ENCODE data around the gene STK11IP.

Gene STK11IP

DNA sequence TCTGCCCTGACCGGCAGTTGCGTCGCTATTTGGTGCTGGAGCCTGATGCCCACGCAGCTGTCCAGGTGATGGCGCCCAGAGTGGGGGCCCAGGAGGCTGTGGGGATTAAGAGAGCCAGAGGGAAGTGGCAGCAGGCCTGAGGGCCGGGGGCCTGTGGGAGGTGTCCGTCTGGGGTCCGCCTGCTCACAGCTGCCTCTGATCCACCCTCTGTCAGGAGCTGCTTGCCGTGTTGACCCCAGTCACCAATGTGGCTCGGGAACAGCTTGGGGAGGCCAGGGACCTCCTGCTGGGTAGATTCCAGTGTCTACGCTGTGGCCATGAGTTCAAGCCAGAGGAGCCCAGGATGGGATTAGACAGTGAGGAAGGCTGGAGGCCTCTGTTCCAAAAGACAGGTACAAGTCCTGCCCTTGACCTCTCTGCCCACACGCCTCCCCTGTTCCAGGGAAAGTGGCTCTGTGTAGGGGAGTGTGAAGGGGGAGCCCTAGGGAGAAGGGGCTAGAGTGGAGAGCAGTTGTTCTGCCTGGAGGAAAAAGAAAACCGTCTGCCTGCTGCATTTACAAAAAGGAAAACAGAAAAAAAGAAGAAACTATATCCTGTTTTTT lies 11.6 kb downstream of the STK11IP start:
- Histone ChIP-seq H3K4me3 (no peak overlapping the region), H3K36me3 (peaks cover 77 to 94% (median 85%) of the 10 kb centered on the region in 11 experiments), H4K20me1 (peaks cover 0 to 50% (median 5%) of the 10 kb centered on the region in 11 experiments; a peak in 9 of 22 replicates), H3K4me1 (peaks cover 10 to 29% (median 17%) of the 10 kb centered on the region in 10 experiments), H3K27ac (no peak overlapping the region), H3K9me3 (replicated peaks in 1 of 11) (no peaks in the 10 kb centered on the region), H3K27me3 (no peaks in the 10 kb centered on the region), H3K9ac (no peak overlapping the region), H3K4me2 (no peak overlapping the region)
- no peak for TF ChIP-seq Cebpa-rat (IDR thresholded peaks at IDR 0.05)

DNA sequence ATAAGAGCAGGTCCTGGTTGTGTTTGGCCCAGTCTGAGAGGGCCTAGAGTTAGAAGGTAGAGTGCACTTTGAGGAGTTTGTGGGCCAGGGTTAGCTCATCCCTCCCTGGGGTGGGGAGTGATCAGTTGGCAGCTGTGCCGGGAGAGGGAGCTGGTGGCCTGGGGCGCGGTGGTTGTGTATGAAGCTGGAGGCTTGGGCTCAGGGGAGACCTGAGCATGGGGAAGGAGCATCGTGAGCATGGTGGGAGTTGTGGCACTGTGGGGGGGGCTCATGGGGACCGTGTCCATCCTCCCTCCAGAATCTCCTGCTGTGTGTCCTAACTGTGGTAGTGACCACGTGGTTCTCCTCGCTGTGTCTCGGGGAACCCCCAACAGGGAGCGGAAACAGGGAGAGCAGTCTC lies 13.6 kb downstream of the STK11IP start:
- Histone ChIP-seq H3K27ac (no peak overlapping the region), H3K4me2 (no peak overlapping the region), H3K36me3 (peaks cover 73 to 94% (median 88%) of the 10 kb centered on the region in 11 experiments), H3K9ac (no peak overlapping the region), H3K9me3 (replicated peaks in 1 of 11) (no peaks in the 10 kb centered on the region), H3K4me1 (peaks cover 0 to 33% (median 27%) of the 10 kb centered on the region in 10 experiments; a peak in 17 of 20 replicates), H4K20me1 (peaks cover 0 to 49% (median 8%) of the 10 kb centered on the region in 11 experiments; a peak in 9 of 22 replicates), H3K27me3 (no peaks in the 10 kb centered on the region), H3K4me3 (no peak overlapping the region)
- TF ChIP-seq Cebpa-rat (IDR thresholded peaks at IDR 0.05), result no peak

DNA sequence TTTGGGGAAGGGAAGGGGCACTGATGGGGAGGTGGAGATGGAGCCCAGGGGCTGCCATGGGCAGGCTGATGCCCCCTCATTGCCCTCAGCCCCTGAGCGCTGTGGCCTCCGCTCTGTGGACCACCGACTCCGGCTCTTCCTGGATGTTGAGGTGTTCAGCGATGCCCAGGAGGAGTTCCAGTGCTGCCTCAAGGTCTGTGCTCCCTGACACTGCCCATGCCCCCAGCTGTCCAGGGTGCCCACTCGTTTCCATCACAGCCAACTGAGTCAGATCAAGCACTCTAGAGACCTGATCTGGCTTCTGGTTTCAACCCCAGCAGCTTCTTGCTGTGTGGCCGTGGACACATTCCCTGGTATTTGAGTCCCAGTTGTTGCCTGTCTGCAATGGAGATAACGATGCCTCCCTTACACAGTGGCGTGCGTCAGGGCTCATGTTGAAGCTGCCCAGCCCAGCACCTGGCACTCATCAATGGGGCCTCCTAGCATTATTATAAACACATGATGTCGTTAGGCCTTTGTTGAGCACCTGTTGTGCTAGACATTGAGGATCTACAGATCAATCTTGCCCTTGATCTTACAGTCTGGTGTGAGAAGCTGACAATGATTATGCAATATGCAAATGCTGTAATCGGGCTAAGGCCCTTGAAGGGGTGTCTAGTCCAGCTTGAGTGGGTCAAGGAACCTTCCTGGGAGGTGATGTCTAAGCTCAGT lies 14.4 kb downstream of the STK11IP start:
- Histone ChIP-seq H3K4me3 (no peak overlapping the region), H3K9ac (peak overlapping the region in 1 of 11 experiments; percentile 46; a peak in 1 of 22 replicates), H3K4me1 (peaks cover 0 to 33% (median 27%) of the 10 kb centered on the region in 10 experiments; a peak in 17 of 20 replicates), H3K9me3 (replicated peaks in 1 of 11) (no peaks in the 10 kb centered on the region), H4K20me1 (peaks cover 0 to 44% (median 8%) of the 10 kb centered on the region in 11 experiments; a peak in 9 of 22 replicates), H3K27ac (no peak overlapping the region), H3K36me3 (peaks cover 73 to 94% (median 87%) of the 10 kb centered on the region in 11 experiments), H3K27me3 (no peaks in the 10 kb centered on the region), H3K4me2 (peak overlapping the region in 8 of 11 experiments; percentile 47 to 68 (median 56); a peak in 15 of 22 replicates)
- TF ChIP-seq Cebpa-rat (IDR thresholded peaks at IDR 0.05), result peak in 4 of 11 experiments; percentile 8 to 43 (median 20); a peak in 2 of 22 replicates

DNA sequence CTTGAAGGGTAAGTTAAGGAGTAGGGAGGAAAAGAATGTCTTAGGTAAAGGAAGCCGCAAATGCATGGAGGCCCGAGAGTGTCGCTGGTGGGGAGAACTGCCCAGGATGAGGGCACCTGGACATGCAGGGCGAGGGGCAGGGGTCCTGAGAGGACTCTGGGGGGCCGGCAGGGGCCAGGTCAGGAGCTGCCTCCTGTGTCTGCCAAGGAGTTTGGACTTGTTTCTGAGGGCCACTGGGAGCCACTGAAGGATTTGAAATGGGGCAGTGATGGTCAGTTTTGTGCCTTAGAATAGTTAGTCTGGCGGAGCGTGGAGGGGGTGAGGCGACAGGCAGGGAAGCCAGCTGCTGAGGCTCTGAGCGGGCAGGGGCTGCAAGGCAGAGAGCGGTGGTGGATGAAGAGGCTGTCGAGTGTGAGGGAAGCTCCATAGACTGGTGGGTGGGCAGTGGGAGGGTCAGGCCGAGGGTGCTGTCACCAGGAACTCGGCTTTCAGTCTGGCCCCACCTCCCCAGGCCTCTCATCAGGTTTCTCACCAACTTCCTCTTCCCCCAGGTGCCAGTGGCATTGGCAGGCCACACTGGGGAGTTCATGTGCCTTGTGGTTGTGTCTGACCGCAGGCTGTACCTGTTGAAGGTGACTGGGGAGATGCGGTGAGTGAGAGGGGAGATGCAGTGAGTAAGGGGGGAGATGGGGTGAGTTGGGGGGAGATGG lies 15.1 kb downstream of the STK11IP start:
- Histone ChIP-seq H3K4me3 (no peak overlapping the region), H3K9me3 (replicated peaks in 1 of 11) (no peaks in the 10 kb centered on the region), H3K27ac (no peak overlapping the region), H3K4me1 (peaks cover 0 to 31% (median 27%) of the 10 kb centered on the region in 10 experiments; a peak in 17 of 20 replicates), H3K36me3 (peaks cover 67 to 90% (median 81%) of the 10 kb centered on the region in 11 experiments), H3K9ac (peak overlapping the region in 2 of 11 experiments; percentile 19 to 46; a peak in 2 of 22 replicates), H3K27me3 (no peaks in the 10 kb centered on the region), H3K4me2 (peak overlapping the region in 8 of 11 experiments; percentile 47 to 68 (median 56); a peak in 16 of 22 replicates), H4K20me1 (peaks cover 0 to 44% (median 8%) of the 10 kb centered on the region in 11 experiments; a peak in 9 of 22 replicates)
- no peak for TF ChIP-seq Cebpa-rat (IDR thresholded peaks at IDR 0.05)

DNA sequence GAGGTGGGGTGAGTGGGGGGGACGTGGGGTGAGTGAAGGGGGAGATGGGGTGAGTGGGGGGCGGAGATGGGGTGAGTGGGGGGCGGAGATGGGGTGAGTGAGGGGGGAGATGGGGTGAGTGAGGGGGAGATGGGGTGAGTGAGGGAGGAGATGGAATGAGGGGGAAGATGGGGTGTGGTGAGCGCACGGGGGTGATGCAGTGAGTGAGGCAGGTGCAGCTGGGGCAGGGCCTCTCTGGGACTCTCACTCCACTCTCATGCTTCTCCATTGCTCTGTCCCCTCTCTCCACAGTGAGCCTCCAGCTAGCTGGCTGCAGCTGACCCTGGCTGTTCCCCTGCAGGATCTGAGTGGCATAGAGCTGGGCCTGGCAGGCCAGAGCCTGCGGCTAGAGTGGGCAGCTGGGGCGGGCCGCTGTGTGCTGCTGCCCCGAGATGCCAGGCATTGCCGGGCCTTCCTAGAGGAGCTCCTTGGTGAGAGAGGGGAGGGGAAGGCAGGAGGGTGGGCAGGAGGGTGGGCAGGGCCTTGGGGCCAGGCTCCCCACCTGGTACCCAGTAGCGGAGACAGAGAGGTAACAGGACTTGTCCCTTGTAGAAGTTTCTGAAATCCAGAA lies 15.9 kb downstream of the STK11IP start:
- H3K36me3 ChIP-seq, result peaks cover 59 to 81% (median 73%) of the 10 kb centered on the region in 11 experiments
- H3K9ac ChIP-seq, result no peak overlapping the region; a peak in 1 of 22 replicates
- TF ChIP-seq Cebpa-rat (IDR thresholded peaks at IDR 0.05), result no peak
- peaks cover 0 to 28% (median 24%) of the 10 kb centered on the region in 10 experiments; a peak in 17 of 20 replicates for H3K4me1 ChIP-seq
- H3K4me3 ChIP-seq, result no peak overlapping the region
- no peak overlapping the region for H3K27ac ChIP-seq
- peaks cover 0 to 40% (median 8%) of the 10 kb centered on the region in 11 experiments; a peak in 9 of 22 replicates for H4K20me1 ChIP-seq
- no peak overlapping the region; a peak in 1 of 22 replicates for H3K4me2 ChIP-seq
- no peaks in the 10 kb centered on the region for H3K9me3 ChIP-seq (replicated peaks in 1 of 11)
- no peaks in the 10 kb centered on the region for H3K27me3 ChIP-seq

DNA sequence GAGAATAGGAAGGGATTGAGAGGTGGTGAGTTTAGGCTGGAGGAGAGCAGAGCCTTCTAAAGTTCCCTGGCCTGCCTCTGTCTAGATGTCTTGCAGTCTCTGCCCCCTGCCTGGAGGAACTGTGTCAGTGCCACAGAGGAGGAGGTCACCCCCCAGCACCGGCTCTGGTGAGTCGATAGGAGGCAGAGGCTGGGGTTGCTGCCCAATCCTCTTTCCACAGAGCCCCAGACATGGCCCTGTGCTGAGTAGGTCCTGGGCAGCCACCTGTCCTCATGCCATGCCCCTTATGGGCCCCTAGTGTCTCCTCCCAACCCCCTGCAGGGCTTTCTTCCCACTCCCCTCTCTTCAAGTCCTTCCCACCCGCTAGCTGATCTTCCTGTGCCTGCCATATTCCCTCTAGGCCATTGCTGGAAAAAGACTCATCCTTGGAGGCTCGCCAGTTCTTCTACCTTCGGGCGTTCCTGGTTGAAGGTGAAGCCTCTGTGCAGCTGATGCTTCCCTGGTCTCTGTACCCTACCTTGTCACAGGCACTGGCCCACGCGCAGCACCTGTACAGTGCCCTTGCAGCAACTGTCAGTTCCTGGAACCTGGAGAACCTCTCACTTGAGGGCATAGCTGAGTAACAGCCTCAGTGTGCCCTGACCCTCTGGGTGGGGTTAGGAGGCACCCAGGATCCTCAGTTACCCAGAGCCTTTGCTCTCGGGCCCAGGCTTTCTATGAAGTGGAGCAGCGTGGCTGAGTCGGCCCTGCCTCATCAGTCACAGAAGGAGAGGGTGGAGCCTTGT lies 16.6 kb downstream of the STK11IP start:
- Histone ChIP-seq H3K36me3 (peaks cover 52 to 74% (median 66%) of the 10 kb centered on the region in 11 experiments), H3K4me1 (peaks cover 0 to 28% (median 24%) of the 10 kb centered on the region in 10 experiments; a peak in 17 of 20 replicates)
- no peak for TF ChIP-seq Cebpa-rat (IDR thresholded peaks at IDR 0.05)

DNA sequence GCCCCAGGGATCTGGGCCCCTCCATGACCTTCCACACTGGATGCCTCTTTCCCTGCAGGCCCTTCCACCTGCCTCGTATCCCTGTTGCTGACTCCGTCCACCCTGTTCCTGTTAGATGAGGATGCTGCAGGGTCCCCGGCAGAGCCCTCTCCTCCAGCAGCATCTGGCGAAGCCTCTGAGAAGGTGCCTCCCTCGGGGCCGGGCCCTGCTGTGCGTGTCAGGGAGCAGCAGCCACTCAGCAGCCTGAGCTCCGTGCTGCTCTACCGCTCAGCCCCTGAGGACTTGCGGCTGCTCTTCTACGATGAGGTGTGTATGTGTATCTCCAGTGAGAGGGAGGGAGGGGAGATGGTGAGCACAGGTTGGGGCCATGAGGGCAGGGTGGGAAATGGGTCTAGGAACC lies 17.4 kb downstream of the STK11IP start:
- H3K9ac ChIP-seq, result no peak overlapping the region
- H4K20me1 ChIP-seq, result peaks cover 0 to 30% (median 8%) of the 10 kb centered on the region in 11 experiments; a peak in 7 of 22 replicates
- peaks cover 44 to 67% (median 58%) of the 10 kb centered on the region in 11 experiments for H3K36me3 ChIP-seq
- no peak for TF ChIP-seq Cebpa-rat (IDR thresholded peaks at IDR 0.05)
- H3K9me3 ChIP-seq (replicated peaks in 1 of 11), result no peaks in the 10 kb centered on the region
- H3K27me3 ChIP-seq, result no peaks in the 10 kb centered on the region
- peak overlapping the region in 6 of 11 experiments; percentile 17 to 47 (median 34); a peak in 9 of 22 replicates for H3K4me2 ChIP-seq
- no peak overlapping the region for H3K4me3 ChIP-seq
- no peak overlapping the region for H3K27ac ChIP-seq
- H3K4me1 ChIP-seq, result peaks cover 0 to 28% (median 24%) of the 10 kb centered on the region in 10 experiments; a peak in 17 of 20 replicates

More for the DNA sequence above, 16.6 kb downstream of the STK11IP start:
- no peaks in the 10 kb centered on the region for H3K9me3 ChIP-seq (replicated peaks in 1 of 11)
- H4K20me1 ChIP-seq, result peaks cover 0 to 33% (median 8%) of the 10 kb centered on the region in 11 experiments; a peak in 8 of 22 replicates
- peak overlapping the region in 7 of 11 experiments; percentile 1 to 47 (median 32); a peak in 10 of 22 replicates for H3K4me2 ChIP-seq
- no peak overlapping the region for H3K4me3 ChIP-seq
- H3K9ac ChIP-seq, result peak overlapping the region in 1 of 11 experiments; percentile 33; a peak in 2 of 22 replicates
- no peaks in the 10 kb centered on the region for H3K27me3 ChIP-seq
- H3K27ac ChIP-seq, result no peak overlapping the region

All from BLaER1 treated with 17β-estradiol and CSF1 and Interleukin-3, amounts not matched to agents 10 nM and 100 nM (cell line).